A549 (cell line): Measurements from ENCODE around the gene TCEANC2.

ENCODE experiments used
- CEBPB ChIP-seq, 2 experiments: fragments of >200 bp in 1 of 2; sonication (Bioruptor Twin) in 1 of 2; formaldehyde crosslinking in 1 of 2; IDR thresholded peaks; 2 replicates each; pipeline ENCODE4 v1.6.1; 2012 to 2016
- CTCF ChIP-seq: fragments of >200 bp; sonication (Bioruptor Twin); formaldehyde crosslinking; IDR thresholded peaks from 3 replicates; pipeline ENCODE4 v1.5.1; 2016
- MAFK ChIP-seq: fragments of 450-650 bp; IDR thresholded peaks from 2 replicates; pipeline ENCODE4 v1.6.1; 2014; ENCODE audit not compliant: partially characterized antibody
- MAX ChIP-seq: IDR thresholded peaks from 2 replicates; pipeline ENCODE4 v1.6.1; 2012

- TF ChIP-seq CTCF = no peak
- TF ChIP-seq MAX = no peak
- TF ChIP-seq CEBPB (IDR thresholded peaks at IDR 0.05) = no peak
- TF ChIP-seq MAFK = no peak
Measured at GRCh38 chr1:54108156-54108555, 54.7 kb downstream of the TCEANC2 start.
